GM19438 (cell line): ENCODE data around the gene NPY2R.

Source experiments
- ATAC-seq: cut with Tn5 transposase; IDR thresholded peaks from one replicate; pipeline ENCODE4 v1.9.1; 2021; ENCODE audit warnings: low read depth; ENCODE audit not compliant: unreplicated experiment

The NPY2R gene, protein sequence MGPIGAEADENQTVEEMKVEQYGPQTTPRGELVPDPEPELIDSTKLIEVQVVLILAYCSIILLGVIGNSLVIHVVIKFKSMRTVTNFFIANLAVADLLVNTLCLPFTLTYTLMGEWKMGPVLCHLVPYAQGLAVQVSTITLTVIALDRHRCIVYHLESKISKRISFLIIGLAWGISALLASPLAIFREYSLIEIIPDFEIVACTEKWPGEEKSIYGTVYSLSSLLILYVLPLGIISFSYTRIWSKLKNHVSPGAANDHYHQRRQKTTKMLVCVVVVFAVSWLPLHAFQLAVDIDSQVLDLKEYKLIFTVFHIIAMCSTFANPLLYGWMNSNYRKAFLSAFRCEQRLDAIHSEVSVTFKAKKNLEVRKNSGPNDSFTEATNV

DNA sequence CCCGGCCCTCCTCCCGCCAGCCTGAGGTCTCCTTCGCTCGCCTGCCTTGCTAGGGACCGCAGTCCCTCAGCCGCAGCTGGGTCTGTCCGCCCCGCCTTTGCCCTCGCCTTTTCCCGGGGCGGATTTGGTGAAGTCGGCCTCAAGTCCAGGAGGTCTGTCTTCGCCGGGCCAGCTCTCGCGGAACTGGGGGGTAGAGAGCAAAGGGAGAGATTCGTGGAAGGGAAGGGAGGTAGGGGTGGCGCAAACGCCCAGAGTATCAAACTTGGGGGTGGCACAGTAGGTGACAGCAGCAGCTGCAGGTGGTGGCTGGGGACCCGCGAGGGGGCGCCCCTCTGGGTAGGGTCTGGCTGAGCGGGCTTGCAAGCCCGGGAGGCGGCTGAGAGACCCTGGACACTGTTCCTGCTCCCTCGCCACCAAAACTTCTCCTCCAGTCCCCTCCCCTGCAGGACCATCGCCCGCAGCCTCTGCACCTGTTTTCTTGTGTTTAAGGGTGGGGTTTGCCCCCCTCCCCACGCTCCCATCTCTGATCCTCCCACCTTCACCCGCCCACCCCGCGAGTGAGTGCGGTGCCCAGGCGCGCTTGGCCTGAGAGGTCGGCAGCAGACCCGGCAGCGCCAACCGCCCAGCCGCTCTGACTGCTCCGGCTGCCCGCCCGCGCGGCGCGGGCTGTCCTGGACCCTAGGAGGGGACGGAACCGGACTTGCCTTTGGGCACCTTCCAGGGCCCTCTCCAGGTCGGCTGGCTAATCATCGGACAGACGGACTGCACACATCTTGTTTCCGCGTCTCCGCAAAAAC, at the start of gene NPY2R:
TSS of gene NPY2R (plus strand) at position 379 of the 797 bp plus-strand sequence. CDS start 5,304 bp downstream, outside the sequence.
- no peak for ATAC-seq

DNA sequence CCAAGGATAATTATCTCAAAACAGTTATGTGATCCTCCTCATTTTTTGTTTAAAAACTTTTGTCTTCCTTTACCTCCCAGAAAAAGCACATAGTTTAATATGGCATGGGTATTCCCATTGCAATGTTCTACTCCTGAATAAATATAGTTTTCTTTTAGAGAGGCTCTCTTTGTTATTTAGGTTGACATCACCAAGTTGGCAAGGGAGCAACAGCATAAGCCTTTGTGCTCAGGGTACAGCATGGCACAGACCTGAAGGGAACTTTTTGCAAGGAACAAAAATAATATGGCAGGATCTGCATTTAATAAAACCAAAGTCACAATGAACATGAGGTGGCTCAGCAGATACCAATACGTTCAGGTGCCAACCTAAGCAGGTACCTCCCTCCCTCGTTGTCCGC, 47.1 kb upstream of the NPY2R start:
- no peak for ATAC-seq

DNA sequence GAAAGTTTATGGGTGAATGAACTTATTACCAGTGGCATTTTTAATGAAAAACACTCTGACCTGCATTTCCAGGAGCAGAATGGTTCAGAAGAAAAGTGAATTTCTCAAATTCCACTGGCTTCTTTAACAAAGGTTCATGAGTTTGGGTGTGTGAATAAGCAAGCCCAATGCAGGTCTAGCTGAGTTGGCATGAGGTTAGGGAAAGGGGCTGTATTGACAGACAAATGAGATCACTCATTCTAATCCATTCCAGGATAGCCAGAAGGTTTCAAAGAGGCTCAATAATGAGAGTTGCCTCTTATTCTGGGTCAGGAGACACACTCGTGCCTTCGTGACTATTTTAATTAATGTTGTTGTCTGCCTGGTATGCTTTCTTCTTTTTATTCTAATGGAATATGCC, 43.7 kb upstream of the NPY2R start:
- ATAC-seq: no peak

DNA sequence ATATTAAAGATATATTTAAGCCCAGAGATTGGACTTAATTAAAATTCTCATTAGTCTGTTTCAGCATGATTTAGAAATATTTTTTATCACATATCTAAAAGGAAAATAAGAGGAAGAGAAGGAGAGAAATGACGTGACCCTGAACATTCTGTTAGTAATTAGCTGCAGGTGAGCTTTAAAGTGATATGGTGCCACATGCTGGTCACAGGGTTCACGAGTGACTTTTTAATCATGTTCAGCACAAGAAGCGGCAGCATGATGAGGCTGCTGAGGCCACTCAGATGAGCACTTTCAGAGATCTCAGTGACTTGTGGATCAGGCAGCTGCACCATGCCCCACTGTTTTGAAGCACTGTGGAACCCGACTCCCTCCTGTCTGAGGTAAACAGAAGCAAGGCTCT, 37.9 kb upstream of the NPY2R start:
- no peak for ATAC-seq

DNA sequence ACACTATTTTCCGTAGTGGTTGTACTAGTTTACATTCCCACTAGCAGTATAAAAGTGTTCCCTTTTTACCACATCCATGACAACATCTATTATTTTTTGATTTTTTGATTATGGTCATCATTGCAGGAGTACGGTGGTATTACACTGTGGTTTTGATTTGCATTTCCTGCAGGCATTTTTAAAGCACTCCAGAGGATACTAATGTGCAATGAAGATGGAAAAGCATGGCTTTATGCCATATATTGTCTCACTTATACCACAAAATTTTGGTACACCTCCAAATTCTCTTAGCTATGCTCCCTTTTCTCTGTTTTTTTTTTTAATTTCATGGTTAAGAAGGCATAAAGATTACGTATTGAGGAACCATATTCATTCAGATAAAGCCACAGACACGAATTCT, 35.1 kb upstream of the NPY2R start:
- no peak for ATAC-seq

DNA sequence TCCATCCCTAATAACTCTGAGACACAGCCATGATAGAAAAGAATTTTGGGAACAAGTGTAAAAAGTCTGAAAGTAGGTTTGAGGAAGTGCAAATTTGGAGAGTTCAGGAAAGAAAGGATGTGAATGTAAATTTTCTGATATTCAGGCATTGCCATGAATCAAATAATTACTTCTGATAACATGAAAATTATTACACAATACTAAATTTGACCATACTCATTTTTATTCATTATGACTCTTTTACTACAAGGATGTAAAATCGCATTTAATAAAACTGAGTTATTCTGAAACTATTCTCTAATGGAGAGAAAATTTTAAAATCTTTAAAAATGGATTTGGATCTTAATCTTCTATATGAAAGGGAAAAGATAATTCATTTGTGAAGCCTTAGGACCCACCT, 33.8 kb upstream of the NPY2R start:
- ATAC-seq: no peak

DNA sequence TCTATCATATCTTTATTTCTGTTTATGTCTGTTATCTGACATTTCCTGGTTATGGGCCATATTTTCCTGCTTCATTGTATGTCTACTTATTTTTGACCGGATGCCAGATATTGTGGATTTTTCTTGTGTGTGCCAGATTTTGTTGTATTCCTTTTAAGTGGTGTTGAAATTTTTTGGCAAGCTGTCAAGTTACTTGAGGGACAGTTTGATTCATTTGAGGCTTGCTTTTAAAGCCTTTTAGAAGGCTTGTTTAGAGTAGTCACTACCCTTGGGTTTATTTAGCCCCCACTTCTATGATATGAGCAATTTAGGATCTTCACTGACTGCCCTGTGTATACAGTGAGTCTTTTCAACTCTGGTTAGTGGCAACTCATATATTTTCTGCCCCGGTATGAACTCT, 29.2 kb upstream of the NPY2R start:
- no peak for ATAC-seq

DNA sequence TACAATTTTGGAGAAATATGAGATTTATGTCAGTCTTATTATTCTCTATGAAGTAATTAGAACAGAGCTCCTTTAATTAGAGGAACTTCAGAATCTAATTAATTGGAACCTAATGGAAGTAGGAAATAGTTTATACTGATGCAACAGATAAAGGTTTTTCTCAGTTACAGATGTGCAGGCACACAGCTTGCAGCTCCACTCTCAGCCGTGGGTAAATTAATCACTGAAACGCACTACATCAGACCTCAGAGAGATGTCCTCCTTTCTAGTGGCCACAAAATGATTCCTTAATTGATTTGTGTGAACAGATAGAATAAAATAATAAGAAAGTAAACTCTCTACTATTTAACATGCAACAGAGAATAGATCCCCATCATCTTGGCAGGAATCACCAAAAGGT, 21.5 kb upstream of the NPY2R start:
- no peak for ATAC-seq

DNA sequence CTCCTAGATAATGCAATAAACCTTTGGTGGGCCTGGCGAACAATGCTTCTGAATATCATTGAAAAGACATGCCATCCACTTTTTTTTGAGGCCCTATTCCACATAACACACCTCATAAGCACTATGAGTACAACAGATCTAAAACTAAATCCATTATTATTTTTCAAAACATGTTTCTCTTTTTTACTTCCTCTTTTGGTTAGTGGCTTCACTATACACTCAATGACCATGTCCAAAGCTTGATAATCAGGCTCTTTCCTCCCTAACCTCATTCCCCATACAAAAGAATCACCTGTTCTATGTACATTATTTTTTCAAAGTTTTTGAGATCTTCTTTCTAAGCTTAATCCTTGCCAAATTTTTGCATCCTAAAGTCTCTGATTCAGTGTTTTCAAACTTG, 20.4 kb upstream of the NPY2R start:
- peak; percentile 62 for ATAC-seq

DNA sequence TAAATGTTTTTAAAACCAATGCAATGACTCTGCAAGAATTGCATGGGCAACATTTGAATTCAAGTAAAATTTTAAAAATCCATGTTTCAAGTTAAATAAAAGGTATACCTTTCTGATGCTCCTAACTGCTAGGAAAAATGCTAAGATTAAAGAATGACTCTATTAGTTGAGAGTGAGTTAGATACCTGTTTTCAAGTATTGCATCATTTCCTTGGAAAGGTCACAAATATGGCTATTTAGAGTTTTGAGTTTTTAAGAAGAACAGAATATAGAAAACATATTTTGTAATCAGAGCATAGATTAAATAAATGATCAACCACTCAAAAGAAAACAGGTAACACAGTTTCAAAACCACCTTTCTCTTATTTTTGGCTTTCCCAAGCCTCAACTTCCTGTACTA, 18.3 kb upstream of the NPY2R start:
- ATAC-seq: no peak

DNA sequence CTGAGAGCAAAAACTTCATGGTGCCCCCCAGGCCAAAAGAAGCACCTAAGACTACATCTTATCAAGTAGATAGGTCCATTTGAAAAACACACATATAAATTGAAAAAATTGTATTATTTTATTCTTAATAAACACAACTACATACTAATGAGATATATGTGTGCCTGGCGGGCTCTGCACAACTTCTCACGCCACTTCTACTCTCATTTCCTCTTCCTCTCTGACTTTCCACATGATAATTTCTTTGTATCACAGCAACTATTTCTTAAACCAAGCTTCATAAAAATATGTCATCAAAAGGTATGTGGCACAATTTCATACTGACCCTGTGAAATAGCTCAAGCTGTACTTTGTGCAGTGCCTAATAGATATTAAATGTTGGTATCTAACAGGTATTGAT, 10.7 kb upstream of the NPY2R start:
- ATAC-seq: no peak

DNA sequence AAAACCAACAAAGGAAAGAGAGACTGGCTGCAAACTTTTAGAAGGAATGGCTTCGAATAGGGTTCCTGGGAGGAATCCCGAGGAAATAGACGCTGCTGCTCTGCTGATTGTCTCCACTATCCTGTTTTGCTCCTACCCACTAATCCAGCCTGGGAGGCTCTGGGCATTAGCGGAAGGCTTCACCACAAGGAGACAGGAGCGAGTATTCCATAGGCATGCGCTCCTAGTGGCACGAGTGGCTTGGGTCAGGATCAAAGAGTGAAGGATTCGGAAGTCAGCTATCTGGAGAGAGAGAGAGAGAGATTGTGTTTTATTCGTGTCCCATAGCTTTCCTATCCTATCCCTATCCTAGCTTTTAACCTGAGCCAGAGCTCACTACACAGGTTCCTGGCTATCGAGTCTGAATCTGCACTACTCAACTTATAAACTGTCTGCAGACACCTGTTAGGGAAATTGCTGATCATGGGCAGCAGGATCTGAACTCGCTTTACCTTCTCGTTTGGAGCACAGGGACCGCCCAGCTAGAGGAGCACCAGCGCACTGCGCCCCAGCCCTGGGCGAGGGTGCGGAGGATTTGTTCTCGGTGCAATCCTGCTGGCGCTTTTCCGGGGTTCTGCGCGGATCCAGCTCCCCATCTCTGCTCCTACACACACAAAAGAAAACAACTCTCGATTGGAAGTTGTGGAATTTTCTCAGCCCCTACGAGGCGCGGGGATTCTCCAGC, 740 bp upstream of the NPY2R start:
- no peak for ATAC-seq

DNA sequence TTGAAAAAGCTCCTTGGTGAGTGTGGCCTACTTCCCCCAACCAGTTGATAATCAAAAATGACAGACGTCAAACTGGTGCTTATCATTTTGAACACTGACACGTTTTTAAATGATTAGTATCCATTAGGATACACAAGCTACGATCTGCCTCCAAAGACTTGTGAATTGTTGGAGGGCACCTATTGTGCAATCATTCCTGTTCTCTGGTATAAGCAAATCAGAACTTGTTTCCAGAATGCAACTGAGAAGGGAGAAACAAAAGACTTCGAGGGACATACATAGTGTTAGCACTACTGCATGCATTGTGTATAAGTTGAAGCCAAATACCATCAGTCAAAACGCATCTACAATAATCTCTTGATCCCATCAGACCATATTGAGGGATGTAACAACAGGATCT, 11.6 kb downstream of the NPY2R start:
- no peak for ATAC-seq

DNA sequence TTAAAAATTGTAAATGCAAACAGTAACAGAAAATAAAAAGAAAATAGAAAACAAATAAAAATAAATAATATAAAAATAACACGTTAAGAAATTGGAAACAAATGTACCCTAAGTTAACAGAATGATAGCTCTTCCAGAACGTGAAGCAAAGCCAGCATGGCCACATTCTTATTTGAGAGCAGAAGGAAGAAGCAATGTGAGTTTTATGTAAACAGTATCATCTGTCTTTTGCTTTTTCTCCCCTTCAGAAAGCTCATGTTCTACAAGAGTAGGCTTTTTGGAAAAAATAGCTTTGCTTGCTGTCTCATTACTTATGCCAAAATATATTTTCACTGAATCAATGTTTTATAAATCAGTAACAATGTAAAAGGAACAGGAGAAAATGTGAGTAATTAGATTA, 18.7 kb downstream of the NPY2R start:
- ATAC-seq: no peak

DNA sequence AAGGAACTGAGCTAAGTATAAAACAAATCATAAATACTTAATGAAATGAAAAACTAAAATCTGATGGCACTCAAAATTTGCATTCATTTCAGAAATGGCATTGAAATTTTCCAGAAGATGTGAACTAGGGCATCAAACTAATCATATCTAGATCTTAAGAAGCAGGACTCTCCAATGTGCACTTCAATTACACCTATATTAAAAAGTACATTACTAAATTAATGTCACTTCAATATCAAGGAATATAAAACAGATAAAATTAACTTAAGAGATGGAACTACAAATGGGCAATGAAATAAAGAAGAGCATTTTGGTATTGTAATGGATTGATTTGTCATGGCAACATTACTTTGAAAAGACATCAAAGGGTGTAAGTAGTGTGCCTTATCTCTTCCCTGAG, 20.3 kb downstream of the NPY2R start:
- ATAC-seq: no peak

DNA sequence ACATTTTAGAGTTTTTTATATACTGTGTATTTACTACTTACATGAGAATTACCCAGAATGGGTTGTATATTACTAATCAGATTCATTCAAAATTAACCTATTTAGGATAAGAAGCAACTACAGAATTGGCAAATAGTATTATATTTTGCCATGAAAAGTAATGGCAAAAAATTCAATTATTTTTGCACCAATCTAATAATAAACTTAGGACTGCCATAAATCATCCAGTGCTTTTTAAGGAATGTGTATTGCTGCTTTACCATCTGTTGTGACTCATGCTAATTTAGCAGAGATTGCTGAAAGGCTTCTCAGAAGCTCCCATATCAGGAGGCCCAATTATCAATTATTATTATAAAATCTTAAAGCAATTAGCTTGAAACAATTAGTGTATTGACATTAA, 24.0 kb downstream of the NPY2R start:
- no peak for ATAC-seq

DNA sequence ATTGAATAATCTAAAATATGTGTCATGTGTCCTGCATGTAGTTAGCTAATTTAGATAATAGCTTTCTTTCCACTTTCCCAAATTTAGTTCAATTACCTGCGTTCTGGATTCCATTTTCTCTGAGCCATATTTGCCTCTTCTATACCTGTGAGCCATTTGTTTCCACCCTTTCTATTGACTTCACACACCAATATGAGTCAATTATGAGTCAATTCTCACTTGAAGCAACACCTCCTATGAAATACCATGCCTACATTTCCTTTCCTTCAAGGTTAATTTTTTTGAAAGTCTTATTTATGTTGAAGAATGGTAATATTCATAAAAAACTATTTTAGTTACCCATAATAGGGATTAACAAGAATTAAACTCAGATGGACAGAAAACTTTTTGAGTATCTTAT, 25.8 kb downstream of the NPY2R start:
- ATAC-seq: no peak

DNA sequence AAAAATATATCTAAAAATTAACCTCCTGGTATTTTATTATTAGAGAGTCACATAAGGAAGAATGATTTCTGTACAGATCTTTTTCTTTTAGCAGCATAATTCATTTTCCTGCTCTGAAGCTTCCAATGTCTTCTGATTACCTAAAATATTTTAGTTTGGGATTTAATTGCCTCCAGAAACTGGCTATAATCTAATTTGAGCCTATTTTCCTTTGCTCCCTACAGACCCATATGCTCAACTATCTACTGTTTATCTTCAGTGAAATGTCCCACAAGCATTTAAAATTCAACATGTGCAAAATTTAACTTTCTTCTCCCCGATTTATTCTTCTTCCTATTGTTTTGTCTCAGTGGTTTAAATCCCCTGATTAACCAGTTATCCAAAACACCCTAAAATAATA, 29.1 kb downstream of the NPY2R start:
- no peak for ATAC-seq

DNA sequence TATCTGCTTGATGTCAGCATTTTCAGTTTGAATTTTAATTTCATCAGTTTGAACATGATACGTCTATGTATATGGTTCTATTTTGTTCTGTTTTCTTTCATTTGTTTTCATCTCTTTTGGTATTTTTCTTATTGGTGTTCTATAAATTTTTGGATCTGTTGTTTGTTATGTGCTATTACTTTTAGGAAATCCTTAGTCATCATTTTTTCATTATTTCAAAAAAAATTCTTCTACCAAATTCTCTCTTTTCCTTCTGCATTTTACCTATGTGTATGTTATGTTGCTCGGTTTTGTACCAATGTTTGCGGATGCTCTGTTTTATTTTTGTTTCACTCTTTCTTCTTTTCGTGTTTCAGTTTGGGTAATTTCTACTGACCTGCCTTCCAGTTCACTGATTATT, 32.8 kb downstream of the NPY2R start:
- no peak for ATAC-seq

DNA sequence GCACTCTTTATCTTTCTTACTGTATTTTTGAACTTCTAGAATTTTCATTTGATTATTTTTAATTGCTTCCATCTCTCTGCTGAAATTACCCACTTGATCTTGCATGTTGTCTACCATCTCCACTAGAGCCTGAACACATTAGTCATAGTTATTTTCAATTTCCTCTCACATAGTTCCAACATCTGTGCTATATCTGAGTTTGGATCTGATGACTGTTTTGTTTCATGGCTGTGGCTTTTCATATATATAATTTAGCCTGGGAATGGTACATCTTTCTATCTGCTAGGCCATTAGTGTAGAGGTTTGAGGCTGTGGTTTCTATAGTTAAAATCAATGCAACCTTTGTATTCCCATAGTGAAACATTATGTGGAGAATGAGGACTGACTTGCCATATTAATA, 33.2 kb downstream of the NPY2R start:
- ATAC-seq: no peak

DNA sequence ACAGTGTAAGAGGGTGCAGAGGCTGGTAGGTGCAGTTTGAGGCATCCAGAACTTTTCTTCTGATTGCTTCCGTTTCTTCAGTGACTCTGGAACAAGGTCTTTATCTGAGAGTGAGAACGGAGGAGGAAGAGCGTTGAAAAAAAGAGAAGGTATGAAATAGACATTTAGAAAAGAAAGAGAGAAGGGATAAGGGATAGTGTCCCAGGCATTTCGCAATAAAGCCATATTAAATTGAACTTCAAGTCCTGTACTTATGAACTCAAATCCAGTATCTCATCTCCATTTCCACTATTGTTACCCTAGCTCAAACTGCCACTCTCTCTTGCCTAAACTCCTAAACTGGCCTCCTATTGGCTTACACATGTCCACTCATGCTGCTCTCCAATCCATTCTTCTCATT, 36.7 kb downstream of the NPY2R start:
- no peak for ATAC-seq
